ENCODE measurements around the gene MOK. TPM values are rescaled to one million over a fixed set of nuclear protein-coding genes. Genes with fewer than 3 reads are reported as not detected.

Gene MOK
- total RNA-seq, 1 donor from 2014 or later = 38.7 TPM

GRCh38 chr14:102293781-102294180 is 11.2 kb downstream of the MOK start:
- peaks cover 5% of the 10 kb centered on the region for H3K9me3 Mint-ChIP-seq (ENCODE audit: low read depth)
- no peaks in the 10 kb centered on the region for H3K27me3 Mint-ChIP-seq
- peaks cover 5% of the 10 kb centered on the region for H3K4me1 Mint-ChIP-seq (ENCODE audit: low read depth)
- DNase-seq (ENCODE audit: low spot score, unreplicated experiment) = no peak
- TF ChIP-seq, protein P1, sequence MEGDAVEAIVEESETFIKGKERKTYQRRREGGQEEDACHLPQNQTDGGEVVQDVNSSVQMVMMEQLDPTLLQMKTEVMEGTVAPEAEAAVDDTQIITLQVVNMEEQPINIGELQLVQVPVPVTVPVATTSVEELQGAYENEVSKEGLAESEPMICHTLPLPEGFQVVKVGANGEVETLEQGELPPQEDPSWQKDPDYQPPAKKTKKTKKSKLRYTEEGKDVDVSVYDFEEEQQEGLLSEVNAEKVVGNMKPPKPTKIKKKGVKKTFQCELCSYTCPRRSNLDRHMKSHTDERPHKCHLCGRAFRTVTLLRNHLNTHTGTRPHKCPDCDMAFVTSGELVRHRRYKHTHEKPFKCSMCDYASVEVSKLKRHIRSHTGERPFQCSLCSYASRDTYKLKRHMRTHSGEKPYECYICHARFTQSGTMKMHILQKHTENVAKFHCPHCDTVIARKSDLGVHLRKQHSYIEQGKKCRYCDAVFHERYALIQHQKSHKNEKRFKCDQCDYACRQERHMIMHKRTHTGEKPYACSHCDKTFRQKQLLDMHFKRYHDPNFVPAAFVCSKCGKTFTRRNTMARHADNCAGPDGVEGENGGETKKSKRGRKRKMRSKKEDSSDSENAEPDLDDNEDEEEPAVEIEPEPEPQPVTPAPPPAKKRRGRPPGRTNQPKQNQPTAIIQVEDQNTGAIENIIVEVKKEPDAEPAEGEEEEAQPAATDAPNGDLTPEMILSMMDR (IDR thresholded peaks at IDR 0.05; ENCODE audit: unreplicated experiment) = no peak
- H3K27ac Mint-ChIP-seq = no peak overlapping the region
- no peak overlapping the region for H3K4me3 Mint-ChIP-seq (ENCODE audit: low read depth)
- peaks cover 6% of the 10 kb centered on the region for H3K36me3 Mint-ChIP-seq (ENCODE audit: insufficient read depth)

DNA sequence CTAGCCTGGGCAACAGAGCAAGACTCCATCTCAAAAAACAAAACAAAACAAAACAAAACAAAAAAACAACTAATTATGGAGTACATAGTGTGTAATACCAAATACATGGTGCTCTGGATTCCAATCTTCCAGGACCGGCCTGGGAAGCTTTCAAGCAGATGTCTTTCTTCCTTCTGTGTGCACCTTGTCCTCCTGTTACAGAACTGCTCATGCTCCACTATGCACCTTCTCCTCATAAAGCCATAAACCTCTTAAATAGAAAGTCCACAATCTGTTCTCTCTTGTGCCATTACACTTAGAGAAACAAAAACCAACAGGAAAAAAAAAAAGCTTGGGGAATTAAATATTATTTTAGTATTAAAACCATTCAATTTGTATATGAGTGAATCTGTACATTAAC is 12.5 kb downstream of the MOK start:
- Mint-ChIP-seq H3K4me1 (ENCODE audit: low read depth) (peaks cover 5% of the 10 kb centered on the region), H3K9me3 (ENCODE audit: low read depth) (no peaks in the 10 kb centered on the region), H3K36me3 (ENCODE audit: insufficient read depth) (peaks cover 2% of the 10 kb centered on the region), H3K4me3 (ENCODE audit: low read depth) (no peak overlapping the region), H3K27me3 (no peaks in the 10 kb centered on the region), H3K27ac (no peak overlapping the region)
- TF ChIP-seq, protein P1 (IDR thresholded peaks at IDR 0.05; ENCODE audit: unreplicated experiment) = no peak
- no peak for DNase-seq (ENCODE audit: low spot score, unreplicated experiment)

- H3K27me3 Mint-ChIP-seq = no peaks in the 10 kb centered on the region
- H3K4me3 Mint-ChIP-seq (ENCODE audit: low read depth) = no peak overlapping the region
- H3K27ac Mint-ChIP-seq = no peak overlapping the region
- DNase-seq (ENCODE audit: low spot score, unreplicated experiment) = no peak
- H3K36me3 Mint-ChIP-seq (ENCODE audit: insufficient read depth) = peaks cover 2% of the 10 kb centered on the region
- TF ChIP-seq, protein P1 (IDR thresholded peaks at IDR 0.05; ENCODE audit: unreplicated experiment) = no peak
- H3K4me1 Mint-ChIP-seq (ENCODE audit: low read depth) = no peaks in the 10 kb centered on the region
- no peaks in the 10 kb centered on the region for H3K9me3 Mint-ChIP-seq (ENCODE audit: low read depth)
Measured at GRCh38 chr14:102288139-102288538, 16.8 kb downstream of the MOK start.

DNA sequence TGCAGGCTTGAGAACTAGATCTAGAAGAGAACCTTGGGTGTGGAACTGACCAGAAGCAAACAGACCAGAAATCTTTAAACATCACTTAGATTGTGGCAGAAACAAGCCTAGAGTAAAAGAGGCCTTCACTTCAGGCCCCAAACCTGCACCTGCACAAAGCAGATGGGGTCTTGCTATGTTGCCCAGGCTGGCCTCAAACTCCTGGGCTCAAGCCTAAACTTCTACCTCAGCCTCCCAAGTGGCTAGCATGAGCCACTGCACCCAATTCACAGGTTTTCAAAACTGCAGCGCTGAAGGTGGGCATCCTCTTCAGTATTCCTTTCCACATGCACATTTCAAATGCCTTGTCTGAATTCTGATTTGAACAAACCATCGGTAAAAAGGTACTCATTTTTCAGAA is 19.9 kb downstream of the MOK start:
- Mint-ChIP-seq H3K27ac (no peak overlapping the region), H3K4me1 (ENCODE audit: low read depth) (no peaks in the 10 kb centered on the region), H3K9me3 (ENCODE audit: low read depth) (no peaks in the 10 kb centered on the region), H3K4me3 (ENCODE audit: low read depth) (no peak overlapping the region), H3K27me3 (no peaks in the 10 kb centered on the region), H3K36me3 (ENCODE audit: insufficient read depth) (peaks cover 2% of the 10 kb centered on the region)
- no peak for DNase-seq (ENCODE audit: low spot score, unreplicated experiment)
- TF ChIP-seq, protein P1 (IDR thresholded peaks at IDR 0.05; ENCODE audit: unreplicated experiment) = no peak

DNA sequence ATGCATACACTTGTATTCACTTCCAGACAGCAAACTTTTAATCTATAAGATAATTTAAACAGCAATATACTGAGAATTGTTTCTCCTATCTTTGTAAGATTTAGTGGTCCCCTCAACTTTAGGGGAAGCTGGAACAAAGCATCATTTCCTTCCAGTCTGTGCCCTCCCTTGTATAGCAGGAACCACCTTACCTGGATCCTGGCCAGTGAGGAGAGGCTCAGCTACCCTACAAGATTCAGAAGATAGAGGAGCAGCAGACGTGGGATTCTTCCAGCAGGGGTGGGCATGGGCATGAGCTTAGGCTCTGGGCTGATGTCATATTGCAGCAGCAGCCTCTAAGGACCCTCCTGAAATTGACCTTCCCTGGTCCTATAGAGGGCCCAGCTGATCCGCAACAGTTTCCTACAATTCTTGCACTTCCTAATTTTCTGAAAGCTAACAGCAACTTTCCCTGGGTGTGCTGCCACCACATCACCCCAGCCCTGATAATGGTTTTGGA is 21.3 kb downstream of the MOK start:
- no peak overlapping the region for H3K27ac Mint-ChIP-seq

More for the DNA sequence above, 21.3 kb downstream of the MOK start:
- Mint-ChIP-seq H3K36me3 (ENCODE audit: insufficient read depth) (peaks cover 2% of the 10 kb centered on the region), H3K9me3 (ENCODE audit: low read depth) (no peaks in the 10 kb centered on the region), H3K27me3 (no peaks in the 10 kb centered on the region), H3K4me1 (ENCODE audit: low read depth) (no peaks in the 10 kb centered on the region), H3K4me3 (ENCODE audit: low read depth) (no peak overlapping the region)
- TF ChIP-seq, protein P1 (IDR thresholded peaks at IDR 0.05; ENCODE audit: unreplicated experiment) = no peak
- DNase-seq (ENCODE audit: low spot score, unreplicated experiment) = no peak

All from progenitor cell of endocrine pancreas (in vitro differentiated cells).